HT-29 (cell line): Measurements from ENCODE around the gene VWA3A. TPM values are rescaled to one million over a fixed set of nuclear protein-coding genes. Genes with fewer than 3 reads are reported as not detected.

ENCODE experiments used
- DNase-seq: peaks from one replicate; pipeline ENCODE4 v3.0.0-alpha.2; 2015; ENCODE audit warnings: low spot score
- total RNA-seq: library from RNA; depleted of rRNA; stranded (reverse); fragments of >200 nt; shearing (Covaris generic); gene quantifications from 2 replicates; pipeline ENCODE4 v1.2.3, GENCODE V29; 2014; rRNA removed

The VWA3A gene
- total RNA-seq, 1 experiment from 2014 or later, result not detected

DNA sequence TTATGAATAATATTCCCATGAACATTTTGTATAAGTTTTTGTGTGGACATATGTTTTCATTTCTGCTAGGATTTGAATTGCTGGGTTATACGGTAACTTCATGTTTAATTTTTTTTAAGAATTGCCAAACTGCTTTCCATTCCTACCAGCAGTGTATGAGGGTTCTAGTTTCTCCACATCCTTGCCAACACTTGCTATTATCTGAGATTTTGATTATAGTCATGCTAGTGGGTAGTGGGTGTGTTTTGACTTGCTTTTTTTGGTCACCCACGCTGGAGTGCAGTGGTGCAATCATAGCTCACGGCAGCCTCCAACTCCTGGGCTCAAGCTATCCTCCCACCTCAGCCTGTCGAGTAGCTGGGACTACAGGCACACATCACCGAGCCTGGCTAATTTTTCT, 110.8 kb downstream of the VWA3A start:
- no peak for DNase-seq

GRCh38 chr16:22204091-22204655, 111.8 kb downstream of the VWA3A start:
- DNase-seq, result no peak

- no peak for DNase-seq
Measured at GRCh38 chr16:22205577-22206012, 113.3 kb downstream of the VWA3A start.

GRCh38 chr16:22206013-22206841, 113.9 kb downstream of the VWA3A start, which contains the start of gene EEF2K:
Gene EEF2K, plus strand, starts transcription at chr16:22206278. Its CDS starts 19,452 bp downstream, at chr16:22225730.
- DNase-seq, result peak; percentile 96

Other genes starting within 250 kb of the VWA3A start
- 23.8 and 36.5 TPM in 2 replicates for gene NPIPB4, start 234.8 kb upstream of the VWA3A start, total RNA-seq
- 111 and 150 TPM in 2 replicates for gene UQCRC2, start 139.2 kb upstream of the VWA3A start, total RNA-seq
- not detected in 2 replicates for gene PDZD9, start 91.4 kb upstream of the VWA3A start, total RNA-seq
- 11.1 and 20.4 TPM in 2 replicates for gene MOSMO, start 84.4 kb upstream of the VWA3A start, total RNA-seq
- gene SDR42E2, start 70.0 kb downstream of the VWA3A start, total RNA-seq, result 0.05 TPM in 1 of 2 replicates, not detected in the other
- gene EEF2K, start 113.7 kb downstream of the VWA3A start, total RNA-seq, result 11.1 and 16.5 TPM in 2 replicates
- 95.4 and 104 TPM in 2 replicates for gene POLR3E, start 204.9 kb downstream of the VWA3A start, total RNA-seq